ENCODE data around the gene LASP1. TPM values are rescaled to one million over a fixed set of nuclear protein-coding genes. Genes with fewer than 3 reads are reported as not detected.

Gene LASP1
- polyA plus RNA-seq, 1 donor (not counting 4 experiments of a cell fraction or from before 2014, with no cell fraction given), result 88.1 TPM

- no peaks in the 10 kb centered on the region for H3K36me3 ChIP-seq (ENCODE audit: control insufficient read depth in 2 of 2, extremely low read depth in 1 of 2, insufficient read depth in 2 of 2, low read length in 2 of 2)
- H4K20me1 ChIP-seq (ENCODE audit: control insufficient read depth, extremely low read depth, insufficient read depth, low read length), result no peaks in the 10 kb centered on the region
- no peak overlapping the region for H3K9ac ChIP-seq (ENCODE audit: control insufficient read depth, extremely low read depth, insufficient read depth, low read length)
- no peak for FAIRE-seq
- no peak overlapping the region for H3K27ac ChIP-seq (ENCODE audit: control insufficient read depth, insufficient read depth, low read length)
- dilution Hi-C loops (cut with MboI; ENCODE audit: extremely low pct_ligation_motif_present, low sequenced_read_pairs), result no loop called here
- no peaks in the 10 kb centered on the region for H3K4me1 ChIP-seq (ENCODE audit: control insufficient read depth, extremely low read depth, insufficient read depth, low read length)
- no peaks in the 10 kb centered on the region for H3K27me3 ChIP-seq (ENCODE audit: control insufficient read depth, extremely low read depth, insufficient read depth, low read length)
- no peak overlapping the region for H3K4me2 ChIP-seq (ENCODE audit: control insufficient read depth, extremely low read depth, insufficient read depth, low read depth, low read length)
- no peaks in the 10 kb centered on the region for H3K9me3 ChIP-seq (ENCODE audit: control insufficient read depth, low read depth, low read length)
- H3K9me1 ChIP-seq (ENCODE audit: control insufficient read depth, extremely low read depth, insufficient read depth, low read length), result no peaks in the 10 kb centered on the region
- no peak overlapping the region for H2AFZ ChIP-seq (ENCODE audit: control insufficient read depth, low read length)
- DNase-seq (ENCODE audit: low read depth, low spot score), result no peak
- TF ChIP-seq EZH2 (IDR thresholded peaks at IDR 0.05; ENCODE audit: low read length), result no peak
- TF ChIP-seq, protein P1, sequence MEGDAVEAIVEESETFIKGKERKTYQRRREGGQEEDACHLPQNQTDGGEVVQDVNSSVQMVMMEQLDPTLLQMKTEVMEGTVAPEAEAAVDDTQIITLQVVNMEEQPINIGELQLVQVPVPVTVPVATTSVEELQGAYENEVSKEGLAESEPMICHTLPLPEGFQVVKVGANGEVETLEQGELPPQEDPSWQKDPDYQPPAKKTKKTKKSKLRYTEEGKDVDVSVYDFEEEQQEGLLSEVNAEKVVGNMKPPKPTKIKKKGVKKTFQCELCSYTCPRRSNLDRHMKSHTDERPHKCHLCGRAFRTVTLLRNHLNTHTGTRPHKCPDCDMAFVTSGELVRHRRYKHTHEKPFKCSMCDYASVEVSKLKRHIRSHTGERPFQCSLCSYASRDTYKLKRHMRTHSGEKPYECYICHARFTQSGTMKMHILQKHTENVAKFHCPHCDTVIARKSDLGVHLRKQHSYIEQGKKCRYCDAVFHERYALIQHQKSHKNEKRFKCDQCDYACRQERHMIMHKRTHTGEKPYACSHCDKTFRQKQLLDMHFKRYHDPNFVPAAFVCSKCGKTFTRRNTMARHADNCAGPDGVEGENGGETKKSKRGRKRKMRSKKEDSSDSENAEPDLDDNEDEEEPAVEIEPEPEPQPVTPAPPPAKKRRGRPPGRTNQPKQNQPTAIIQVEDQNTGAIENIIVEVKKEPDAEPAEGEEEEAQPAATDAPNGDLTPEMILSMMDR (optimal IDR thresholded peaks at IDR 0.05 in 1 of 3, IDR thresholded peaks at IDR 0.05 in 1 of 3, conservative IDR thresholded peaks at IDR 0.05 in 1 of 3; ENCODE audit: extremely low read depth in 1 of 3, insufficient read depth in 2 of 3, low read length in 3 of 3), result peak in 1 of 3 experiments; percentile 21
- no peak overlapping the region for H3K4me3 ChIP-seq (ENCODE audit: control insufficient read depth in 2 of 3, extremely low read depth in 1 of 3, insufficient read depth in 2 of 3, low read depth in 1 of 3, low read length in 3 of 3)
- H3K79me2 ChIP-seq (ENCODE audit: control insufficient read depth, insufficient read depth, low read length), result no peaks in the 10 kb centered on the region
Observed at GRCh38 chr17:38970128-38970527, 100.3 kb downstream of the LASP1 start.

DNA sequence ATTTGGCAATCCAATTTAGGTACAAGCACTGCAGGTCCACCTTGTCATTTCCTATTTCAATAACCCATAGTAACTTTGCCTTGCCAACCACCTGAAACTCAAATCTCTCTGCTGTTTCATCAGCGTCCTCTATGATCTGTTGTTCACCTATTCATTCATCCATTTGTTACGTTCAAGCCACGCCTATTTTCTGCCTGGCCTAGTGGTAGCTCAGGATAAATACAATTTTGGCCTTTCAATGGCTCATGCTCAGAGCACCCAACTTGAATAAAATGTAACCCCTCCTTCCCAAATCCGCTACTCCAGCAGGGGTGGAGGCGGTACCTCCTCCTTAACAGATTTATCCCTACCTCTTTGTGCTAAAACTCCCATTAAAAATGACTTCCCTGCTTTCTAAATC, 100.9 kb downstream of the LASP1 start:
- Histone ChIP-seq H3K4me1 (ENCODE audit: control insufficient read depth, extremely low read depth, insufficient read depth, low read length) (no peaks in the 10 kb centered on the region), H3K9me1 (ENCODE audit: control insufficient read depth, extremely low read depth, insufficient read depth, low read length) (no peaks in the 10 kb centered on the region), H3K79me2 (ENCODE audit: control insufficient read depth, insufficient read depth, low read length) (no peaks in the 10 kb centered on the region), H3K9ac (ENCODE audit: control insufficient read depth, extremely low read depth, insufficient read depth, low read length) (no peak overlapping the region), H3K4me2 (ENCODE audit: control insufficient read depth, extremely low read depth, insufficient read depth, low read depth, low read length) (no peak overlapping the region), H3K4me3 (ENCODE audit: control insufficient read depth in 2 of 3, extremely low read depth in 1 of 3, insufficient read depth in 2 of 3, low read depth in 1 of 3, low read length in 3 of 3) (no peak overlapping the region), H3K9me3 (ENCODE audit: control insufficient read depth, low read depth, low read length) (no peaks in the 10 kb centered on the region), H3K36me3 (ENCODE audit: control insufficient read depth in 2 of 2, extremely low read depth in 1 of 2, insufficient read depth in 2 of 2, low read length in 2 of 2) (no peaks in the 10 kb centered on the region), H3K27me3 (ENCODE audit: control insufficient read depth, extremely low read depth, insufficient read depth, low read length) (no peaks in the 10 kb centered on the region), H2AFZ (ENCODE audit: control insufficient read depth, low read length) (no peak overlapping the region), H4K20me1 (ENCODE audit: control insufficient read depth, extremely low read depth, insufficient read depth, low read length) (no peaks in the 10 kb centered on the region), H3K27ac (ENCODE audit: control insufficient read depth, insufficient read depth, low read length) (no peak overlapping the region)
- no peak for FAIRE-seq
- dilution Hi-C loops (cut with MboI; ENCODE audit: extremely low pct_ligation_motif_present, low sequenced_read_pairs), result no loop called here
- no peak for TF ChIP-seq EZH2 (IDR thresholded peaks at IDR 0.05; ENCODE audit: low read length)
- TF ChIP-seq, protein P1 (optimal IDR thresholded peaks at IDR 0.05 in 1 of 3, IDR thresholded peaks at IDR 0.05 in 1 of 3, conservative IDR thresholded peaks at IDR 0.05 in 1 of 3; ENCODE audit: extremely low read depth in 1 of 3, insufficient read depth in 2 of 3, low read length in 3 of 3), result no peak
- DNase-seq (ENCODE audit: low read depth, low spot score), result no peak

Small RNA genes within 50 kb of the gene (small RNA-seq; reads per million reads assigned to genes)
- 0 to 0.50 (median 0.33) reads per million in 3 experiments for gene MIR4727 (ENCODE audit: insufficient read length in 3 of 3, low read depth in 3 of 3, low replicate concordance in 1 of 3)
- gene MIR6779 (ENCODE audit: insufficient read length in 3 of 3, low read depth in 3 of 3, low replicate concordance in 1 of 3), result 0 reads per million in 3 experiments
- 0 reads per million in 3 experiments for gene SNORA21 (ENCODE audit: insufficient read length in 3 of 3, low read depth in 3 of 3, low replicate concordance in 1 of 3)
- 0 reads per million in 3 experiments for gene SNORA21B (ENCODE audit: insufficient read length in 3 of 3, low read depth in 3 of 3, low replicate concordance in 1 of 3)

Other genes with a start within 250 kb of the LASP1 start
- gene EPOP, start 195.1 kb upstream of the LASP1 start, polyA plus RNA-seq, result 2.1 to 4.4 TPM (median 3.2 TPM) in 3 replicates
- gene MLLT6, start 164.8 kb upstream of the LASP1 start, polyA plus RNA-seq, result 17.4 to 18.1 TPM (median 17.7 TPM) in 3 replicates
- gene CISD3, start 139.7 kb upstream of the LASP1 start, polyA plus RNA-seq, result 10.4 to 25.6 TPM (median 17.1 TPM) in 3 replicates
- gene PCGF2, start 121.7 kb upstream of the LASP1 start, polyA plus RNA-seq, result 3.3 to 6.9 TPM (median 4.1 TPM) in 3 replicates
- gene PSMB3, start 117.3 kb upstream of the LASP1 start, polyA plus RNA-seq, result 294 to 346 TPM (median 316 TPM) in 3 replicates
- 26.4 to 29.2 TPM (median 29.2 TPM) in 3 replicates for gene PIP4K2B, start 70.5 kb upstream of the LASP1 start, polyA plus RNA-seq
- gene CWC25, start 44.7 kb upstream of the LASP1 start, polyA plus RNA-seq, result 12.7 to 15.3 TPM (median 14.9 TPM) in 3 replicates
- gene RPL23, start 16.3 kb upstream of the LASP1 start, polyA plus RNA-seq, result 2,125 to 2,966 TPM (median 2,468 TPM) in 3 replicates
- 0.03 TPM in 1 of 3 replicates, not detected in the others for gene FBXO47, start 97.3 kb downstream of the LASP1 start, polyA plus RNA-seq

Measured in keratinocyte (primary cell).